ENCODE results near the gene LY6G5C.

DNA sequence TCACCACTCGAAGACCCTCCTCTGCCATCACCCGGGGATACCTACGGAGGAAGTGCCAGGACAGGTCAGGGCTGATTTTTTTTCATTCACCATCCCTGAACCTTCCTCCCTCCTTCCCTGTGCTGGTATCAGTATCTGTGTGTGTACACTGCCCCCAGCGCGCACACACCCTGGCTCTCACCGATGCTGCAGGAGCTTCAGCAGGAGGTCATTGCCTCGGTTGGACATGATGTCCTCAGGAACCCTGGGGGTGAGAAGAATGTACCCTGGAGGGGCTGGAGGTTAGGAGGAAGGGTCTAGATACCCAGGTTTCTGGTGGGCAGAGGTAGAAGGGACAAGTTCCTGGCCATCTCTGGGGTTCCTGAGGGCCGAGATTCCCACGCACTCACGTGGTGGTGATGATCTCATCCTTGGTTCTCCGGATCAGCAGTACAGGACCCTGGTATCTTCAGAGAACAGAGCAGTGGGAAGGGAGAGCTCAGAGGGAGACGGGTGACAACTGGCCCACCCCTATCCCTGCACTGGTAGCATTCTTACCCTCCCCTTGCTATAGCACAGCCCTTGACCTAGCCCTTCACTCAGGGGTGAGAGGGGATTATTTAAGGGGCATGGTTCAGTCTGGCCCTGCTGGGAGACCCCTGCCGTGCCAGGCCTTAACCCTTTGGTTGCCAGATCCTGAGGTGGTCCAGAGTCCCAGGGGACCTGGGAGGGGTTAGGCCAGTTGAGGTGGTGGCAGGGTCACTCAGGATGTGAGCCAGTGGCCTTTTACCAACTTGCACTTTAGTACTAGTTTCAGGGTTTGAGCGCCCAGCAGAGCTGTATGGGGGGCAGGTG, 7.2 kb upstream of the LY6G5C start:
- TF ChIP-seq, protein P1, sequence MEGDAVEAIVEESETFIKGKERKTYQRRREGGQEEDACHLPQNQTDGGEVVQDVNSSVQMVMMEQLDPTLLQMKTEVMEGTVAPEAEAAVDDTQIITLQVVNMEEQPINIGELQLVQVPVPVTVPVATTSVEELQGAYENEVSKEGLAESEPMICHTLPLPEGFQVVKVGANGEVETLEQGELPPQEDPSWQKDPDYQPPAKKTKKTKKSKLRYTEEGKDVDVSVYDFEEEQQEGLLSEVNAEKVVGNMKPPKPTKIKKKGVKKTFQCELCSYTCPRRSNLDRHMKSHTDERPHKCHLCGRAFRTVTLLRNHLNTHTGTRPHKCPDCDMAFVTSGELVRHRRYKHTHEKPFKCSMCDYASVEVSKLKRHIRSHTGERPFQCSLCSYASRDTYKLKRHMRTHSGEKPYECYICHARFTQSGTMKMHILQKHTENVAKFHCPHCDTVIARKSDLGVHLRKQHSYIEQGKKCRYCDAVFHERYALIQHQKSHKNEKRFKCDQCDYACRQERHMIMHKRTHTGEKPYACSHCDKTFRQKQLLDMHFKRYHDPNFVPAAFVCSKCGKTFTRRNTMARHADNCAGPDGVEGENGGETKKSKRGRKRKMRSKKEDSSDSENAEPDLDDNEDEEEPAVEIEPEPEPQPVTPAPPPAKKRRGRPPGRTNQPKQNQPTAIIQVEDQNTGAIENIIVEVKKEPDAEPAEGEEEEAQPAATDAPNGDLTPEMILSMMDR (IDR thresholded peaks at IDR 0.05), result no peak
- TF ChIP-seq EP300 (IDR thresholded peaks at IDR 0.05) (no peak), POLR2A (IDR thresholded peaks at IDR 0.05) (no peak)

Data from ovary (tissue), 3 donors.